ENCODE measurements around the gene DAB2IP. TPM values are rescaled to one million over a fixed set of nuclear protein-coding genes. Genes with fewer than 3 reads are reported as not detected.

DAB2IP gene
- polyA plus RNA-seq, 1 experiment: 20.4 TPM

DNA sequence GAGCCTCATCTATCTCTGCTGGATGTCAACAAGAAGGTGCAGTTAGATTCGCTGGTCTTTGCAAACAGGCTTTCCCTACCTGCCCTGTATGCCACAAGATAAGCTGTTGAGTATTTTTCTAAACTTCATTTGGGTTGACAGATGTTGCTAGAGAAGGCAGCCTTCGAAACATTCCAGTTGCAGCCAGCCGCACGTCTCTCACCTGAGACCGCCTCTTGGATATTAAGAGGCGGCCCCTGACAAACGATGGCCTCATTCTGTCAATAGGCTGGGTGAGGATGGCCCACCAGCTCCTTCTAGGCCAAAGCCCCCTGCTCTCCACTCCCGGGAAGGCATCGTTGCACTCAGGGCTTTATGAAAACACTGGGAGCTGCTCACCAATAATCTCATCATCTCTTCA lies 181.6 kb downstream of the DAB2IP start:
- Histone ChIP-seq H3K9me3 (ENCODE audit: control insufficient read depth, insufficient read depth, low read length) (no peaks in the 10 kb centered on the region), H3K27me3 (ENCODE audit: control insufficient read depth, insufficient read depth, low read length) (peaks cover 5% of the 10 kb centered on the region), H3K4me3 (ENCODE audit: low read depth, low read length) (no peak overlapping the region), H3K27ac (ENCODE audit: low read depth, low read length) (no peak overlapping the region)
- ChIA-PET CTCF (interaction anchor here (1.2 kb wide), 1 partner anchor 146 kb away, joined by 3 read pairs; no protein-coding TSS in a partner anchor), POLR2A (no interaction called here)
- no peak for DNase-seq (ENCODE audit: low read depth, low spot score)
- TF ChIP-seq, protein P1, sequence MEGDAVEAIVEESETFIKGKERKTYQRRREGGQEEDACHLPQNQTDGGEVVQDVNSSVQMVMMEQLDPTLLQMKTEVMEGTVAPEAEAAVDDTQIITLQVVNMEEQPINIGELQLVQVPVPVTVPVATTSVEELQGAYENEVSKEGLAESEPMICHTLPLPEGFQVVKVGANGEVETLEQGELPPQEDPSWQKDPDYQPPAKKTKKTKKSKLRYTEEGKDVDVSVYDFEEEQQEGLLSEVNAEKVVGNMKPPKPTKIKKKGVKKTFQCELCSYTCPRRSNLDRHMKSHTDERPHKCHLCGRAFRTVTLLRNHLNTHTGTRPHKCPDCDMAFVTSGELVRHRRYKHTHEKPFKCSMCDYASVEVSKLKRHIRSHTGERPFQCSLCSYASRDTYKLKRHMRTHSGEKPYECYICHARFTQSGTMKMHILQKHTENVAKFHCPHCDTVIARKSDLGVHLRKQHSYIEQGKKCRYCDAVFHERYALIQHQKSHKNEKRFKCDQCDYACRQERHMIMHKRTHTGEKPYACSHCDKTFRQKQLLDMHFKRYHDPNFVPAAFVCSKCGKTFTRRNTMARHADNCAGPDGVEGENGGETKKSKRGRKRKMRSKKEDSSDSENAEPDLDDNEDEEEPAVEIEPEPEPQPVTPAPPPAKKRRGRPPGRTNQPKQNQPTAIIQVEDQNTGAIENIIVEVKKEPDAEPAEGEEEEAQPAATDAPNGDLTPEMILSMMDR (IDR thresholded peaks at IDR 0.05; ENCODE audit: low read depth, low read length): no peak

Other genes with a start within 250 kb of the DAB2IP start
- gene GGTA1, start 151.8 kb upstream of the DAB2IP start, polyA plus RNA-seq (2011; rRNA removed): not detected in 2 replicates